Kidney (tissue), 22 donors: ENCODE data around the gene FRRS1L. TPM values are rescaled to one million over a fixed set of nuclear protein-coding genes. Genes with fewer than 3 reads are reported as not detected.

Source experiments
- DNase-seq, 5 donors: peaks; one replicate each; pipeline ENCODE4 v3.0.0-alpha.2; 2013 to 2020
- FAIRE-seq: peaks from 2 replicates; lab custom pipeline; 2012; peaks lifted over from hg19 to GRCh38; lab: Jason Lieb, UNC
- H3K27ac ChIP-seq, 2 donors: one replicate each; pipeline ENCODE4 v1.7.0; 2013; ENCODE audit warnings: low read depth in 2 of 2, low read length in 2 of 2, inconsistent platforms in 1 of 2
- H3K27me3 ChIP-seq: one replicate; pipeline ENCODE4 v1.7.1; 2013; ENCODE audit warnings: low read length, inconsistent platforms; ENCODE audit not compliant: control insufficient read depth, insufficient read depth
- H3K36me3 ChIP-seq, 3 donors: one replicate each; pipeline versions ENCODE4 v1.7.0 to v1.7.1; 2013; ENCODE audit warnings: low read length in 3 of 3, control low read depth in 1 of 3, inconsistent platforms in 1 of 3; ENCODE audit not compliant: insufficient read depth in 3 of 3, control insufficient read depth in 2 of 3
- H3K4me1 ChIP-seq, 3 donors: one replicate each; pipeline versions ENCODE4 v1.7.0 to v1.7.1; 2013; ENCODE audit warnings: low read length in 3 of 3, inconsistent platforms in 1 of 3, low read depth in 1 of 3; ENCODE audit not compliant: control insufficient read depth in 2 of 3, insufficient read depth in 2 of 3
- H3K4me3 ChIP-seq, 3 donors: one replicate each; pipeline versions ENCODE4 v1.7.0 to v1.8.1; 2013; ENCODE audit warnings: low read length in 3 of 3, control low read depth in 1 of 3, inconsistent platforms in 1 of 3
- H3K9ac ChIP-seq, 3 donors: one replicate each; pipeline versions ENCODE4 v1.7.0 to v1.7.1; 2013; ENCODE audit warnings: low read length in 3 of 3, control low read depth in 1 of 3, inconsistent platforms in 1 of 3
- H3K9me3 ChIP-seq, 3 donors: one replicate each; pipeline versions ENCODE4 v1.7.0 to v1.7.1; 2013; ENCODE audit warnings: low read length in 3 of 3, control low read depth in 1 of 3, inconsistent platforms in 1 of 3; ENCODE audit not compliant: control insufficient read depth in 2 of 3, insufficient read depth in 1 of 3
- CTCF ChIP-seq: IDR thresholded peaks from 3 replicates; pipeline ENCODE4 v1.5.1; 2012; ENCODE audit warnings: mild to moderate bottlenecking, moderate library complexity, borderline replicate concordance; ENCODE audit not compliant: insufficient read depth; ENCODE audit errors: extremely low read depth
- intact Hi-C: fragments of 100-400 bp; cut with DNase I; formaldehyde crosslinking; loops from one replicate; pipeline ENCODE4 v1.11.1; 2022
- long read RNA-seq, 10 donors: library from polyadenylated mRNA in 1 of 10; unstranded in 1 of 10; transcript quantifications; one replicate each; pipeline ENCODE4 v2.0.0 and lab custom pipeline, GENCODE V29; 2021 to 2026
- polyA plus RNA-seq: library from polyadenylated mRNA; stranded (reverse); fragments of 350-450 nt; fragmentation: Illumina TruSeq; extraction: RNeasy Lipid Tissue Mini Kit (QIAGEN cat#74804); gene quantifications from one replicate; pipeline ENCODE4 v1.2.3, GENCODE V29; 2014; ENCODE audit warnings: low read depth, low replicate concordance; ENCODE audit not compliant: insufficient read depth
- total RNA-seq: library from RNA; stranded (reverse); fragmentation: NEBNext Ultra II Directional; extraction: Animal tissue kit (Norgen Biotek cat#: 25700); gene quantifications from one replicate; pipeline ENCODE4 v1.2.1, GENCODE V29; 2021
- donor health status: control.
- donor health status: control.
- donor health status: control.
- donor health status: control.
- donor health status: control.
- donor health status: DM: yes; HTN: yes; CAD: no.
- donor health status: Normal renal cell carcinoma (clear cell type).

The FRRS1L gene
- total RNA-seq (not detected), polyA plus RNA-seq (0.06 TPM)
- long read RNA-seq, donor 1: 0 reads
- long read RNA-seq, donor 2: 0 reads
- long read RNA-seq, donor 3: 0 reads
- long read RNA-seq, donor 4: 0 reads
- long read RNA-seq, donor 5: 0 reads
- long read RNA-seq, donor 6: 0 reads
- long read RNA-seq, donor 7: 0 reads
- long read RNA-seq, donor 8: 0 reads
- long read RNA-seq, donor 9: 0 reads
- long read RNA-seq, donor 10, full-length matches to known transcripts: 1 of 1 reads
- long read RNA-seq, donor 10, partial matches to known transcripts: 0 of 1 reads
- long read RNA-seq, donor 10, other reads (novel, unspliced or antisense): 0 of 1 reads

- no peak for FAIRE-seq
Observed at GRCh38 chr9:109166771-109167601, at the start of gene FRRS1L. Gene FRRS1L, minus strand, starts transcription at chr9:109167249. Its CDS starts 111 bp downstream, at chr9:109167138.

GRCh38 chr9:109214414-109214813 lies 47.4 kb upstream of the FRRS1L start:
- no peak overlapping the region for H3K9ac ChIP-seq
- no peaks in the 10 kb centered on the region for H3K36me3 ChIP-seq
- FAIRE-seq (no peak), DNase-seq (no peak)
- H3K27me3 ChIP-seq: no peaks in the 10 kb centered on the region
- TF ChIP-seq CTCF: no peak
- no peaks in the 10 kb centered on the region for H3K4me1 ChIP-seq
- H3K9me3 ChIP-seq: no peaks in the 10 kb centered on the region
- H3K27ac ChIP-seq: no peak overlapping the region
- no peak overlapping the region for H3K4me3 ChIP-seq
- intact Hi-C loops: no loop called here

More at GRCh38 chr9:109166771-109167601, at the start of gene FRRS1L:
- Histone ChIP-seq H3K4me1 (no peaks in the 10 kb centered on the region), H3K9ac (no peak within 1 kb of the TSS), H3K36me3 (no peaks in the 10 kb centered on the region), H3K27ac (no peak within 1 kb of the TSS), H3K4me3 (no peak within 1 kb of the TSS), H3K27me3 (no peaks in the 10 kb centered on the region), H3K9me3 (no peaks in the 10 kb centered on the region)
- peak in 4 of 5 donors; percentile 31 to 60 (median 48) for DNase-seq
- intact Hi-C loops: no loop called here
- no peak for TF ChIP-seq CTCF

- Histone ChIP-seq H3K36me3 (no peaks in the 10 kb centered on the region), H3K9ac (no peak overlapping the region), H3K9me3 (no peaks in the 10 kb centered on the region), H3K27ac (no peak overlapping the region), H3K27me3 (no peaks in the 10 kb centered on the region), H3K4me1 (no peaks in the 10 kb centered on the region), H3K4me3 (no peak overlapping the region)
- no peak for TF ChIP-seq CTCF
- DNase-seq (no peak), FAIRE-seq (no peak)
- intact Hi-C loops: no loop called here
Observed at GRCh38 chr9:109213285-109214121, 46.5 kb upstream of the FRRS1L start.
